CD4-positive, alpha-beta T cell treated with Interleukin-10 for 1 hour (primary cell): ENCODE data around the gene STRN3.
A peak's percentile ranks its signal among the peaks of the same experiment; 100 is the strongest.
"Not testable (repeated sequence)": the region's sequence is repeated elsewhere in the genome, so short reads cannot be mapped to it uniquely, and the experiment has no call there.

Source experiments
- DNase-seq: peaks from one replicate; pipeline ENCODE4 v3.0.0-alpha.2; 2020

Gene STRN3

GRCh38 chr14:30903285-30904124 is 122.7 kb downstream of the STRN3 start:
- DNase-seq: no peak

- DNase-seq: not testable (repeated sequence)
These were observed 129.1 kb downstream of the STRN3 start for GRCh38 chr14:30897121-30897520.

GRCh38 chr14:30896435-30896834 is 129.7 kb downstream of the STRN3 start:
- DNase-seq: no peak

DNA sequence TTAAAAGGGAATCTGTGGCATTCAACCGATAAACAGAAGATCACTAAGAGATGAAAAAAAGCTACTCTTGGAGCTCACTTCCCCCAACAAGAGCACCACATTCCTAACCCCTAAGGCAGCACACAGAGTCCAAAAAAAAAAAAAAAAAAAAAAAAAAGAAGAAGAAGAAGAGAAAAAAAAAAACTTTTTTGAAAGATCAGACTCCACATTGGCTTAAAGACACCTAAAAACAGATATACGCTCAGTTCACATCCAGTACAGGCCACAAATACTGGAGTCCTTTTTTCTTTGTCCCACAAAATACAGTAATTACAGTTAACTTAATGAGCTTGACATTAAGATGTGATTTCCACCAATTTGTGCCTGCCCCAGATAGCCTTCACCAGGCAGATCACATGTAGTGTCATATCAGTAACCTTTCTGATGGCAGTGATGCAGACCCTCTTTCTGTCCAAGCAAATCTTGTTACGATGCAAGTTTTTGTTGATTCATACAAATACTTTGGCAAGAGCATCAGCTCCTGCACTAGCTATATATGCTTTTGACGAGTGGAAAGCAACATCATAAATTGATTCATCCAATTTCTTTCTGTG is 131.2 kb downstream of the STRN3 start:
- DNase-seq: no peak

DNA sequence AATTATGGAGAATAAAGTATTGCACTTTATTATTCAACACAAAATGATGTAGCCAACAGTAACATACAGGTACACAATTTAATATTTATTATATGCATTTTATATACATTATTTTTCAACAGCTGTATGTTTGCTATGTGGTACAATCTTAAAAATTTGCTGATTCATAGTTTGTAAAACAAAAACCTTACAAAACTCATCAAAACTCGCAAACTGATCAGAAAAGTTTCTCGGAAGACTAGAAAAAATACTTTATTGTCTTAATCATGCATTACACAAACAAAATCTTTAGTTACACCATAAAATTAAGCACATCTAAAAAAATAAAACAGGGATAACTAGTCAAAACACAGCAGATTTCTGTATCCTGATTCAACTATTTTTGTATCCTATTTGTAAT is 132.4 kb downstream of the STRN3 start:
- no peak for DNase-seq

DNA sequence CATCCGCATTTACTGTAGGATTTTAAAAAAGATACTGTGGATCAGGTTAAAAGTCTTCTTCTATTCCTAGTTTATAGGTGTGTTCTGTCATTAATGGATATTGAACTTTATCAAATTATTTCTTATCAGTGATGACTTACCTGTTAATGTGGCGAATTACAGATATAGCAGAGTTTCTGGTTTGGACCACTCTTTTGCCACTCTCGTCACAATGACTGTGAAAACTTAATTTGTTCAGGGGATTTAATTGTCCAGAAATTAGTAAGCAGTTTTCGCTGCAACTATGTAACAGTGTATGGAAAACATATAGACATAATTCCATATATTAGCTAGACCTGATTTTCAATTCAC is 137.0 kb downstream of the STRN3 start:
- no peak for DNase-seq

GRCh38 chr14:30888480-30889243 is 137.5 kb downstream of the STRN3 start:
- no peak for DNase-seq

GRCh38 chr14:30885840-30886740 is 140.1 kb downstream of the STRN3 start:
- DNase-seq: no peak

- no peak for DNase-seq
These were observed 141.3 kb downstream of the STRN3 start for GRCh38 chr14:30884901-30885300.

DNA sequence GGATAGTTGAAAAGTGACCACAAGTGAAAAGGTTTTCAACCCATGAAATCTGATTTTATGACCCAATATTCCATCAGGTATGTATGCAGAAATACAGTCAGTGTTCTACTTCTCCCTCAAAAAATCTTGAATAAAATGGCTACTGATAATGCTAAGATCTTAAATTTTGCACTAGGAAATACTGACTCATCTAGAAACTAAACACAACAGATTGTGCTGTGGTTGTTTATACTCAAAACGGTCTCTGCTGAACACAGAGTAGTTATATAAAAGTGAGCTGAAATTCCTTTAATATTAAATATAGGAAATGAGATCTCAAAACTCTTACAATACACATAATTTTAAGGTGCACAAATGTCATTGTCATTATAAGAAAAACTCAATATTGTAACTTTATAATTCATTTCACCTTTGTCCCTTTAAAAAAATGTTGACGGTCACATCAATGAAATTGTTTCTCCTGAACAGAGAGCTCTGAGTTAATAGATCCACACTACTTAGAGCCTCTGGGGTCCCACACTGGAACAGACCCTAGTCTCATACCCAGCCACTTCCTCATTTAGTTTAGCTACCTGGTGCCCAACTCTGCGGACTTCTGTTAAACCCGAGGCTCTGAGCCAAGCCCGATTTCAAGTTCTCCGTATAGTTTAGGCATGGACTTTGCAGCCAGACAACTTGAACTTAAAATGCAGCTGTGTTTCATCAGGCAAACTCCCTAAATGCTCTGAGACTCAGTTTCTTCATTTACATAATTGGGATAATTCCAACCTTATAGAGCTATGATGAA is 142.5 kb downstream of the STRN3 start:
- no peak for DNase-seq

- no peak for DNase-seq
These were observed 143.7 kb downstream of the STRN3 start for GRCh38 chr14:30882431-30882830.

GRCh38 chr14:30876692-30877091 is 149.5 kb downstream of the STRN3 start:
- DNase-seq: no peak

DNA sequence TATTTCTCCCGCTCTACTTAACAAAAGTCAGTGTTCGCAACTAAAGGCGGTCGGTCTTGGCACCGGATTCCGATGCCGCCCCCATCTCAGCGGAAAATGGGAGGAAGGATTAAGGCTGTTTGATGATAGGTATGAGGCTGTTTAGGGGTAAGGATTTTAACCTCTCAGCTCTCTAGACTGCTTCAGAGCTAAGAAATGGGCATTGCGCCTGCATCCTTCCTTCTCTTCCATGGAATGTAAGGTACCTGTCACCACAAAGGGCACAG is 150.5 kb downstream of the STRN3 start:
- DNase-seq: no peak

- DNase-seq: no peak
These were observed 151.0 kb downstream of the STRN3 start for GRCh38 chr14:30874999-30875787.

- peak; percentile 1 for DNase-seq
These were observed 151.8 kb downstream of the STRN3 start, which contains the start of gene COCH for GRCh38 chr14:30874120-30874998. Gene COCH (plus strand): TSS chr14:30874559. CDS start chr14:30874939, 380 bp downstream.

GRCh38 chr14:30873308-30874119 is 152.7 kb downstream of the STRN3 start:
- DNase-seq: no peak

- no peak for DNase-seq
These were observed 153.6 kb downstream of the STRN3 start for GRCh38 chr14:30872602-30873001.

DNA sequence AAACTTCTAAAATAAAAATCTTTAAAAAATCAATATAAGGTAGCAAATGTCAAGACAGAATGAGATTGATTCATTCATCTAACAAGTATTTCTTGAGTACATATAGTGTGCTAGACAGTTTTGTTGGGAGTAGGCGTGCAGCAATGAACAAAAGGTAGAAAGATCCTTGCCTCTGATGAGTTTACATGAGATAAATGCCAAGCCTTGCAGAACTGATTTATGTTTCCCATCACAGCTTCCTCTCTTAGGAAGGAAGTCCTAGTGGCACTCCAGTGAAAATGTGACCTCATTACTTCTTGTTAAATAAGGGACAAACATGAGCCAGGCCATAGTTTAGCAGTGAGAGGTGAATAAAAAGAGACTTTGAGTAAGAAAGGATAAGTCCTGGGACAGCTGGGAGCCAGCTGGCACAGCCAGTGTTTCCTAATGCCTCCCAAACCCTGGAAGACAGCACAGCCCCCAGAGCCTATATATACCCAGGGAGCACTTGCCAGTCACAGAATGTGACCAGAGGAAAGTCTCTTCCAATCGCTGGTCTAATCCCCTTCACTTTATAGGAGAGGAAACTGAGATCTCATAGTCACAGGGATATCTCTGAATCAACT is 156.5 kb downstream of the STRN3 start:
- no peak for DNase-seq

GRCh38 chr14:30868736-30869135 is 157.4 kb downstream of the STRN3 start:
- no peak for DNase-seq
